ENCODE results near the gene ATP9B. TPM values are rescaled to one million over a fixed set of nuclear protein-coding genes. Genes with fewer than 3 reads are reported as not detected.
"Not testable (repeated sequence)": the region's sequence is repeated elsewhere in the genome, so short reads cannot be mapped to it uniquely, and the experiment has no call there.

The ATP9B gene
- polyA plus RNA-seq, 3 donors: 7.2 to 20.3 (median 14.0) TPM

- H3K4me1 Mint-ChIP-seq: peaks cover 19% of the 10 kb centered on the region
- no peak for TF ChIP-seq CTCF (IDR thresholded peaks at IDR 0.05)
- peaks cover 62% of the 10 kb centered on the region for H3K79me2 ChIP-seq (ENCODE audit: insufficient read depth, low read length)
- H3K4me3 Mint-ChIP-seq: no peak overlapping the region
- no CpG with 5 or more reads among the region's 1 CpG for WGBS (ENCODE audit: insufficient coverage)
- H3K27me3 Mint-ChIP-seq (ENCODE audit: low read depth in 3 of 3): peaks cover 0 to 1% (median 0%) of the 10 kb centered on the region in 3 donors
- H3K9me3 ChIP-seq (replicated peaks in 1 of 2; ENCODE audit: control insufficient read depth in 1 of 2, insufficient read depth in 1 of 2, low read length in 2 of 2): peaks cover 0 to 2% of the 10 kb centered on the region in 2 donors
- intact Hi-C loops (cut with micrococcal nuclease): loop anchor here in 1 of 2 donors (10.0 kb wide), 1 partner anchor 78 kb away; no protein-coding TSS in a partner anchor
- no peak overlapping the region for H3K9ac ChIP-seq (ENCODE audit: insufficient read depth, low read length, poor library complexity, severe bottlenecking)
- H3K27ac ChIP-seq (ENCODE audit: low read depth in 1 of 2, low read length in 2 of 2): no peak overlapping the region
- no peak for DNase-seq
- H3K4me2 ChIP-seq (replicated peaks; ENCODE audit: extremely low read depth, low read length, poor library complexity, severe bottlenecking): no peak overlapping the region
- H3K4me3 ChIP-seq (replicated peaks in 1 of 3; ENCODE audit: low read depth in 2 of 3, low read length in 3 of 3): no peak overlapping the region
- H3K9me3 Mint-ChIP-seq: peaks cover 13 to 32% (median 19%) of the 10 kb centered on the region in 7 donors
- peaks cover 50 to 61% of the 10 kb centered on the region in 2 donors for H3K36me3 Mint-ChIP-seq
- peaks cover 0 to 17% of the 10 kb centered on the region in 2 donors for H3K36me3 ChIP-seq (replicated peaks in 1 of 2; ENCODE audit: control insufficient read depth in 1 of 2, insufficient read depth in 2 of 2, low read length in 2 of 2)
- H3K27me3 ChIP-seq (ENCODE audit: control insufficient read depth in 2 of 2, insufficient read depth in 2 of 2, low read length in 2 of 2): no peaks in the 10 kb centered on the region
- peak overlapping the region in 2 of 7 donors; percentile 34 to 43 for H3K27ac Mint-ChIP-seq
- no peaks in the 10 kb centered on the region for H3K4me1 ChIP-seq (ENCODE audit: control insufficient read depth in 1 of 2, insufficient read depth in 2 of 2, low read length in 2 of 2)
- H4K20me1 ChIP-seq (ENCODE audit: insufficient read depth, low read length): peaks cover 48% of the 10 kb centered on the region
- H2AFZ ChIP-seq (ENCODE audit: insufficient read depth, low read depth, low read length, poor library complexity, severe bottlenecking): no peak overlapping the region
Observed at GRCh38 chr18:79077181-79077580, 8.0 kb downstream of the ATP9B start.

- not testable (repeated sequence) for H3K4me3 Mint-ChIP-seq; H3K4me3 ChIP-seq (replicated peaks in 1 of 3; ENCODE audit: low read depth in 2 of 3, low read length in 3 of 3); H3K27ac ChIP-seq (ENCODE audit: low read depth in 1 of 2, low read length in 2 of 2); DNase-seq; H3K27me3 Mint-ChIP-seq (ENCODE audit: low read depth in 3 of 3); H3K27me3 ChIP-seq (ENCODE audit: control insufficient read depth in 2 of 2, insufficient read depth in 2 of 2, low read length in 2 of 2); H3K4me2 ChIP-seq (replicated peaks; ENCODE audit: extremely low read depth, low read length, poor library complexity, severe bottlenecking); H2AFZ ChIP-seq (ENCODE audit: insufficient read depth, low read depth, low read length, poor library complexity, severe bottlenecking); H3K9ac ChIP-seq (ENCODE audit: insufficient read depth, low read length, poor library complexity, severe bottlenecking); H3K4me1 ChIP-seq (ENCODE audit: control insufficient read depth in 1 of 2, insufficient read depth in 2 of 2, low read length in 2 of 2)
- intact Hi-C loops (cut with micrococcal nuclease): loop anchor here in 1 of 2 donors (10.0 kb wide), 1 partner anchor 76 kb away; no protein-coding TSS in a partner anchor
- peaks cover 55 to 67% of the 10 kb centered on the region in 2 donors for H3K36me3 Mint-ChIP-seq
- peak overlapping the region in 1 of 7 donors; percentile 21 for H3K27ac Mint-ChIP-seq
- Histone ChIP-seq H3K79me2 (ENCODE audit: insufficient read depth, low read length) (peaks cover 51% of the 10 kb centered on the region), H3K36me3 (replicated peaks in 1 of 2; ENCODE audit: control insufficient read depth in 1 of 2, insufficient read depth in 2 of 2, low read length in 2 of 2) (peaks cover 6 to 32% of the 10 kb centered on the region in 2 donors), H3K9me3 (replicated peaks in 1 of 2; ENCODE audit: control insufficient read depth in 1 of 2, insufficient read depth in 1 of 2, low read length in 2 of 2) (peaks cover 5 to 14% of the 10 kb centered on the region in 2 donors), H4K20me1 (ENCODE audit: insufficient read depth, low read length) (peaks cover 50% of the 10 kb centered on the region)
- H3K4me1 Mint-ChIP-seq: peaks cover 18% of the 10 kb centered on the region
- H3K9me3 Mint-ChIP-seq: peaks cover 20 to 36% (median 25%) of the 10 kb centered on the region in 7 donors
- no CpG with 5 or more reads among the region's 5 CpGs for WGBS (ENCODE audit: insufficient coverage)
Observed at GRCh38 chr18:79078791-79079190, 9.6 kb downstream of the ATP9B start.

All from CD14-positive monocyte (primary cell).